EL (cell line): ENCODE data around the gene SKOR2.
A peak's percentile ranks its signal among the peaks of the same experiment; 100 is the strongest.
"Not testable (repeated sequence)": the region's sequence is repeated elsewhere in the genome, so short reads cannot be mapped to it uniquely, and the experiment has no call there.

ENCODE experiments used
- DNase-seq: peaks from one replicate; pipeline ENCODE4 v3.0.0-alpha.2; 2016

Gene SKOR2

GRCh38 chr18:47254341-47254939 is 3.0 kb upstream of the SKOR2 start:
- peak; percentile 31 for DNase-seq

GRCh38 chr18:47253101-47253654 is 1.7 kb upstream of the SKOR2 start:
- no peak for DNase-seq

DNA sequence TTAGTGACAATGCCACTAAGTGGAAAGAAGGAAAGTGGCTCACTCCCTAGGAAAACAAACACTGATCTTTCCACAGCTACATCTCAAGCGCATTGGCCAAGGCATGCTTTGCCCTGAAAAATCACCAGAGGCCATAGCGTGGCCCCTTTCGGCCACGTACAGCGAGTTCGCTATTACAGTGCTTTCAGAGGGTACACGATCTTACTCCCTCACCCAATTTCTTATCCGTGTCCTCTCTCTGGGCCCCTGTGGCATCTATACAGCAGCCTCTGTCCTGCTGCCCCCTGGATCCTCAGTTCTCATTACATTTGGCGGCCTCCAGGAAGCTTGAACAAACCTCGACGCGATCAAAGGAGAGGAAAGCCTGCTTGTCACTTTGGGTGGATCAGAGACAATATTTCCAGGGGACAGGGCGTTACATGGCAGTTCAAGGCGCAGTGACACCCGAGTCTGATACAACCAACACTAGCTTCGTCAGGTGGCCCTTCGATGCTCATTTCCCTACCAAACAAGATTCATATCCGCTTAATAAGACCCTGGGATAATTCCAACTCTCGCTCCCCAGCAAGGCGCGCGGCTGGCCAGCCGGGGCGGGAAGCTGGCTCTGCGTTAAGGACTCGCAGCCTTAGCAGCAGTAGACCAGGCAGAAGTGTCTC is 941 bp downstream of the SKOR2 start:
- DNase-seq, result no peak

DNA sequence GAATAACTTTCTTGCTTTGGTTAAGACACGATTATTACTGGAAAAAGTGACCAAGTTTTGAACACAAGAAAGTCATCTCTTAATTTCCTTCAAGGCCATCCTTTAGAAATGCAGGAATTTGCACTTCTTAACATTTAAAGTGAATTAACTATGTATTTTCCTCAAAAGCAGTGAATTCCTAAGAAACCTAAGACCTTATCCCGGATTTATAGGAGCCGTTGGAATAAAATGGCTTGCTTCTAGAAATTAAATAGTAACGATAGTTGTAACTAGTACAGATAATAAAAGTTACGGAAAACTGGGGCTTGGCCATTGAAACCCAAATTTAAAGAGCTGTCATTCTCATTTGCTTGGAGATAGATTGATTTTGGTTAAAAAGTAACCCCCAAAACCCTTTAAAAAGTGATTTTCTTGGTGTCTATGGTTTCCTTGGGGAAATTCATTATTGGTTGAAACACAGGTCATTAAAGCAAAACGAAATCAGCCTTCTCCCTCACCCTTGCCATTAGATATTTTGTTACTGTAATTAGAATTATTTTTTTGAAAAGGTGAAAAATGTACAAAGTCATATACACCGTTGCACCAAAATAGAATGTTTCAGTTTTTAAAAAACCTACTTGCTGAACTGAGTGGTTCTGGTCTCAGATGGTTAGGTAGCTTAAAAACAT is 2.0 kb downstream of the SKOR2 start:
- DNase-seq, result no peak

GRCh38 chr18:47248604-47249313 is 2.7 kb downstream of the SKOR2 start:
- DNase-seq, result no peak

GRCh38 chr18:47248115-47248603 is 3.3 kb downstream of the SKOR2 start:
- no peak for DNase-seq

DNA sequence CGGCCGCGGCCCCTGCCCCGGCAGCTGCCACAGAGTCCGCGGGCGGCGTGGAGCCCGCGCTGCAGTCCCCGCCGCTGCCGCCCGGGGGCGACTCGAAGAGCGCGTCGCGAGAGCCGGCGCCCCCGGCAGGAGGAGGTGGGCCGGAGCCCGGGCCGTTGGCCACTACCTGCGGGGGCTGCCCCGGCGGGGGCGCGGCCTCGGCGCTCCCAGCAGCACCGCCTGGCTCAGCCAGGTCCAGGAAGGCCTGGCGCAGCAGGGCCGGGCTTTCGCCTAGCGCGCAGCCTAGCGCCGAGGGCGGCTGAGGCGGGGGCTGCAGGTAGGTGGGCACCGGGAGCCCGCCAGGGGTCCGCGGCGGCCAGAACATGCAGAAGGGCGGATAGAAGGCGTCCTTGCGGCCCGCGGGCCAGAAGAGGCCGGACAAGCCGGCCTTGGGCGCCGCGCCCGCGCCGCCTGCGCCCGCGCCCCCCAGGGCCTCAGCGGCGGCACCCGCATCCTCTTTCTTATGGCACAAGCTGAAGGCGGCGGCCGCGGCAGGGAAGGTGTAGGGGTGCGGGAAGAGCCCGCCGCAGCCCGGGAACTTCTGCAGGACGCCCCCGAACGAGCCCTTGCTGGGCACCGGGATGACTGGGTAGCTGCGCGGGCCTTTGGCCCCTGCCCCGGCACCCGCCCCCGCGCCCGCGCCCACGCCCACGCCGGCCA is 3.9 kb downstream of the SKOR2 start:
- DNase-seq, result no peak

DNA sequence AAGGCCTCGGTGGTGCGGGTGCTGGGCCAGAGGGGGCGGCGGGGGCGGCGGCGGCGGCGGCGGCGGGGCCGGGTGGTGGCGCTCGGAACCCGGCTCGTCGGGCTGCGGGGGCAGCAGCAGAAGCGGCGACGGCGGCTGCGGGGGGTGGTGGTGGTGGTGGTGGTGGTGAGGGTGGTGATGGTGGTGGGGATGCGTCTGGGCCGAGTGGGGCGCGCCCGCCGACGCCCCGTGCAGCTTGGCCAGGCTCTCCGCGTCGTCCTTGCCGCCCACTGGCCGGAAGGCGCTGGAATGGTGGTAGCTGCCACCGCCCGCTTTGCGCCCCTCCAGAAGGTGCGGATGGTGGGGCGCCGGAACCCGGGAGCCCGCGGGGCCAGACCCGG is 4.4 kb downstream of the SKOR2 start:
- DNase-seq, result no peak

DNA sequence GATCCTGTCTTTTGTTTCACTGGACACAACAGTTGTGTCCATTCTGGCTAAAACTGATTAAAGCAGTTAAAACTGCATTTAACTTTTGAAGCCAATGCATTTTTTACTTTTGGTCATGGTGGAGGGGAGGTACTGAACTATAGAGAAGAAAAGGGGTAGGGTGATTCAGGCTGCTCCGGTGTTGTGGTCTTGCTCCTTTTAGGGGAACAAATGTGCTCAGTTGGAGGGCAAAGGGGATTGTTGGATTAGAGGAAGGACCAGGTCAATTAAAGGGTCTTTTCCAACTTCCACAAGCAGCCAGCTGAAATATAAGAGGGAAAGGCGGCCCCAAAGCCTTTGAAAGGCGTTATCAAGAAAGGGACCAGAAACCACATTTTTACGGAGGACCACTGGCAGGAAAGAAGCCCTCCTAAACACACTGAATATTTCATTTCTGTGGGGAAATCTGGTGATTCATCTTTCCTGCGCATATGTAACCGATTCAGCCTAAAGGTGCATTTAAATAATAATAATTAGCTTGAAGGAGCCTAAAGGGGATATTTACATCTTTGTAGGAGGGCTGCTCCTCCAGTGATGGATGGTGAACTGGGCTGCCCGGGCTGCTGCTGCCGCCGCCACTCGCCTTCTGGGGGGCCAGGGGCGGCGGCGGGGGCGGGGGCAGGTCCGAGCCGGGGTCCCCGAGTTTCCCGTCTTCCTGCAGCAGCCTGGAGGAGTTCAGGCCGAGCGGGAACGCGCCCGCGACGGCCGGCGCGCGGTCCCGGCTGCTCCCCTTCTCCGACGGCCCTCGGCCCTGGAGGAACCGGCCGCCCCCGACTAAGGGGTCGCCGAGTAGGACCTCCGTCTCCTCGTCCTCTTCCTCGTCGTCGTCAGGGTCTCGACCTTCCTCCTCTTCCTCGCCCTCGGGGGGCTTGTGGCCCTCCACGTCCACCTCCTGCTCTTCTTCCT is 5.2 kb downstream of the SKOR2 start:
- DNase-seq, result no peak

DNA sequence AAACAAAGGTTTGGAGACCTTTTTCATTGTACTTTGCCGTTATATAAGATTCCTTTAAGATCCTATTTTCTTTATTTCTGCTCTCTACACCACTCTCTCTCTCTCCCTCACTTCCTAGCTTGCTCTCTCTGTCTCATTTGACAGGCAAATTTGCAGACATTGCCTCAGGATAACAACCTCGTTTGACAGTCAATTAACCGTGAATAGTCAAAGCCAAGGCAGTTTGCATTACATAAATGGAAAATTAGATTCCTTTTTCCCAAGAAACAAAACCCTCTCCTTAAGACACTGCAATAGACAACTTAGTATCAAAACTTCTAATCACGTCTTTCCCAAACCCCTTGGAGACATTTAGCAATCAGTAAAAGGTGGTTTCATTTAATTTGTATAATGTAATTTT is 7.4 kb downstream of the SKOR2 start:
- no peak for DNase-seq

DNA sequence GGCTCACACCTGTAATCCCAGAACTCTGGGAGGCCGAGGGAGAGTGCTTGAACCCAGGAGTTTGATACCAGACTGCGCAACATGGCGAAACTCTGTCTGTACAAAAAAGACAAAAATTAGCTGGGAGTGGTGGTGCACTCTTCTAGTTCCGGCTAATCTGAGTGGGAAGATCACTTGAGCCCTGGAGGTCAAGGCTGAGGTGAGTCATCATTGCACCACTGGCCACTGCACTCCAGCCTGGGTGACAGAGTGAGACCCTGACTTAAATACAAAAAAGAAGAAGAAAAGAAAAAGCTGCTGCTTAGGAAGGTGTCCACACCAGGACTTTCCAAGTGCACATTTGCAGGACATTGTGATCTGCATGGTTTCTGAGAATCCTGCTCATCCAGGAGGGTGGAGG is 16.4 kb downstream of the SKOR2 start:
- DNase-seq, result no peak

DNA sequence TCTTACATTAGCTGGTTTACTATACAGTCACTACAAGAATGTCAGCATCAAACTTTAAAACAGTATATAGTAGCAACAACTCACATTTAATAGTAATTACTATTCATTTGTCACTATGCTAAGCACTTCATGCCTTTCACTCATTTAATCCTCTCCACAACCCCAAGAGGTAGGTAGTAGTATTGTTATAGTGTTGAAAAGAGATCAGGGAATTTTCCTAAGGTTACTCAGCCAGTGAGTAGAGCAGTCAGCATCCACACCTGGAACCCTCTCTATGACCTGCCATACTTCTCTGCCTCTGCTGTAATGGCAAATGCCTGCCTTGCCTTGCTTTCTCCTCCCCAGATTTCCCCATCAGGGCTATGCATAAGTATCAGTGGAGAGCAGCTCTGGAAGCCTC is 24.8 kb downstream of the SKOR2 start:
- no peak for DNase-seq

GRCh38 chr18:47215554-47216138 is 35.8 kb downstream of the SKOR2 start:
- peak; percentile 47 for DNase-seq

DNA sequence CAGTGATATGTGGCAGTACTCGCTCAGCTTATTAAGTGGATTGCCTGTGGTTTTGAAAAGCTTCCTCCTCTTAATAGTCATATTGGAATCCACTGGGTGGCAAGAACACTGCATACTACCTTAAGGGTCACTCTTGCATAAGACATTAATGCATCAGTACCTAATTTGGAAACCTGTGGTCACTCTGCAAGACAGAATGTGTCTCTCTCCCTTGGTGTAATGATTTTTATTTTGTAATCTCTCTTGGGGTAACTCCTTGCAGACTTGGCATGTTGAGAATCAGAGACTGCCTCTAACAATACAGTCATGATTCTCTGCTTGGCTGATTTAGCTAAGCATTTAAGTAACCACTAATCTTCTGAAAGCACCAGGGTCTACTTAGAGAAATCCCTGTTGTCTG is 42.3 kb downstream of the SKOR2 start:
- no peak for DNase-seq

DNA sequence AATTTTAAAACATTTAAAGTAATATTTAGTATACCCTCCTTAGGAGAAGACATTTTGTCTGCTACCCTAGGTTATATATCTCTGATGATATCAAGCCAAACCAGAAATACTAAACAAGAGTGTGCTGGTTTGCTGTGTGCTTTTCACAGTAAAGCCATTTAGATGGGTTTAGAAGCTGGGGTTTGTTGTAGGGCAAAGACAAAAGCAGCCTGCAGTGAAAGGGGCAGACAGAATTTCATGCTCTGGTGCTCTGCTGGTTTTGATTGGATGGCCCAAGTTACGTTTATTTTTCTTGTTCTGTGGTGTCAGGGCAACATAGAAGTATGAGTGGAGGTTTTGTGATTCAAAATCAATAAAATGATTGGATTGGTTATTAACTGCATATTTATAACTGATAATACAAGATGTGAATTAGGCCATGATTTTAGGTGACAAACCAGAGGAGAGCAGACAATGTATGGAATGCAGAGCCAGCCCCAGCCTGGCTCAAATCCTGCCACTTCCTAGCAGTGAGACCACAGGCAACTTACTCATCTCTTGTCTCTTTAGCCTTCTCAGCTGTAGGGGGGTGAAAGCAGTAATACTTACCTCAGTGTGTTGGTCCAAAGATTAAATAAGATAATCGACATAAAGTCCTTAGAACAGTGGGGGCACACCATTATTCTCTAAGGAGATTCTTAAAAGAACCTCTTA is 44.4 kb downstream of the SKOR2 start:
- no peak for DNase-seq

- DNase-seq, result peak; percentile 37
Measured at GRCh38 chr18:47204908-47205522, 46.4 kb downstream of the SKOR2 start.

- no peak for DNase-seq
Measured at GRCh38 chr18:47203626-47204464, 47.6 kb downstream of the SKOR2 start.

DNA sequence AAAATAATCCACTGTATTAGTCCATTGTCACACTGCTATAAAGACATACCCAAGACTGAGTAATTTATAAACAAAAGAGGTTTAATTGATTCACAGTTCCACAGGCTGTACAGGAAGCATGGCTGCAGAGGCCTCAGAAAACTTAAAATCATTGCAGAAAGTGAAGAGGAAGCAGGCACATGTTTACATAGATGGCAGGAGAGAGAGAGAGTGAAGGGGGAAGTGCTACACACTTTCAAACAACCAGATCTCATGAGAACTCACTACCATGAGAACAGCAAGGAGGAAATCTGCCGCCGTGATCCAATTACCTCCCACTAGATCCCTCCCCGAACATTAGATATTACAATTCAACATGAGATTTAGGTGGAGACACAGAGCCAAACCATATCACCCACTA is 55.5 kb downstream of the SKOR2 start:
- not testable (repeated sequence) for DNase-seq

DNA sequence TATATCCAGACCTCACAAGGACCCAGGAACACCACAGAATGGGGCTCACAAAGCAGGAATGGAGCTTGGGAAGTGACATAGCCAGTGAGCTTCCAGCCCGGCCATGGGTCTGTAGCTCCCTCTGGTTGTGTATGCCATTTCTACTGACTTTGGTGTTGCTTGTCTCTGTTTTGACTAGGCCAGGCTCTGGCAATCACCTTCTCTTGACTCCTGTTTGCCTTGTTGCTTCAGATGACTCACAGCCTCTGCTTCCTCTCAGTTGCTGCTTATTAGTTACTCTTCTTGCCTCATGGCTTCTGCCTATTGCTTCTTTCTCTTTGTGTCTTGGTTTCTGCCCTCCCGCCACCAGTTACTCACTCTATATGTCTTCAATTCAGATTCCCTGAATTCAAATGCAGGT is 59.5 kb downstream of the SKOR2 start:
- peak; percentile 3 for DNase-seq
